ENCODE data around the gene TRPM7.

DNA sequence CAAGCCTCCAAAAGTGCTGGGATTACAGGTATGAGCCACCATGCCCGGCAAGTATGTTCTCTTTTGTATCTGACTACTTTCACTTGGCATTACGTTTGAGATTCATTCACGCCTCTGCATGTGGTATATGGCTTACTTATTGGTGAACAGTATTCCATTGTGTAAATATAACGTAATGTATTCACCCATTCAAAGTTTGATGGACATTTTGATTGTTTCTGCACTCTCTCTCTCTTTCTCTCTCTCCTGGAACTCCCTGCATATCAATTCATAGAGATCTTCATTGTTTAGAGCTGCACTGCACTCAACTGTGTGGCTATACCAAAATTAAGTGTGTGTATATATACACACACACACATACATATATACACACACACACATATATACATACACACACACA is 48.6 kb upstream of the TRPM7 start:
- TF ChIP-seq, protein P1, sequence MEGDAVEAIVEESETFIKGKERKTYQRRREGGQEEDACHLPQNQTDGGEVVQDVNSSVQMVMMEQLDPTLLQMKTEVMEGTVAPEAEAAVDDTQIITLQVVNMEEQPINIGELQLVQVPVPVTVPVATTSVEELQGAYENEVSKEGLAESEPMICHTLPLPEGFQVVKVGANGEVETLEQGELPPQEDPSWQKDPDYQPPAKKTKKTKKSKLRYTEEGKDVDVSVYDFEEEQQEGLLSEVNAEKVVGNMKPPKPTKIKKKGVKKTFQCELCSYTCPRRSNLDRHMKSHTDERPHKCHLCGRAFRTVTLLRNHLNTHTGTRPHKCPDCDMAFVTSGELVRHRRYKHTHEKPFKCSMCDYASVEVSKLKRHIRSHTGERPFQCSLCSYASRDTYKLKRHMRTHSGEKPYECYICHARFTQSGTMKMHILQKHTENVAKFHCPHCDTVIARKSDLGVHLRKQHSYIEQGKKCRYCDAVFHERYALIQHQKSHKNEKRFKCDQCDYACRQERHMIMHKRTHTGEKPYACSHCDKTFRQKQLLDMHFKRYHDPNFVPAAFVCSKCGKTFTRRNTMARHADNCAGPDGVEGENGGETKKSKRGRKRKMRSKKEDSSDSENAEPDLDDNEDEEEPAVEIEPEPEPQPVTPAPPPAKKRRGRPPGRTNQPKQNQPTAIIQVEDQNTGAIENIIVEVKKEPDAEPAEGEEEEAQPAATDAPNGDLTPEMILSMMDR (optimal IDR thresholded peaks at IDR 0.05 in 1 of 3, IDR thresholded peaks at IDR 0.05 in 1 of 3, conservative IDR thresholded peaks at IDR 0.05 in 1 of 3; ENCODE audit: extremely low read depth in 1 of 3, insufficient read depth in 2 of 3, low read length in 3 of 3), result no peak
- TF ChIP-seq EZH2 (IDR thresholded peaks at IDR 0.05; ENCODE audit: low read length), result no peak

Data from keratinocyte (primary cell).